Peyer's patch (tissue), 4 donors: Measurements from ENCODE around the gene MMP11.

Source experiments
- CTCF ChIP-seq, 6 experiments: fragments of 450-650 bp in 4 of 6; fragments of 200-600 bp in 2 of 6; sonication (generic) in 1 of 6; IDR thresholded peaks; one replicate each; pipeline ENCODE4 v1.5.1; 2017 to 2019; ENCODE audit warnings: antibody characterized with exemption in 6 of 6, mild to moderate bottlenecking in 3 of 6, moderate library complexity in 1 of 6
- POLR2A ChIP-seq, 2 donors: fragments of 450-650 bp; IDR thresholded peaks; one replicate each; pipeline ENCODE4 v1.5.1; 2017; ENCODE audit warnings: antibody characterized with exemption in 2 of 2, mild to moderate bottlenecking in 2 of 2, moderate library complexity in 2 of 2

GRCh38 chr22:23754220-23754919, 18.3 kb upstream of the MMP11 start, which contains the start of gene VPREB3:
- TF ChIP-seq POLR2A (IDR thresholded peaks at IDR 0.05) = no peak
- TF ChIP-seq CTCF (IDR thresholded peaks at IDR 0.05) = no peak
